HG02852 (cell line): Measurements from ENCODE around the gene PRSS16.
"Not testable (repeated sequence)": the region's sequence is repeated elsewhere in the genome, so short reads cannot be mapped to it uniquely, and the experiment has no call there.

Experiments
- ATAC-seq: cut with Tn5 transposase; IDR thresholded peaks from one replicate; pipeline ENCODE4 v1.9.1; 2021; ENCODE audit warnings: mild to moderate bottlenecking, moderate library complexity; ENCODE audit not compliant: unreplicated experiment

The PRSS16 gene

GRCh38 chr6:27247133-27247836, at the start of gene PRSS16:
TSS of gene PRSS16 (plus strand) at chr6:27247701. CDS start at chr6:27247738, 37 bp downstream.
- ATAC-seq = no peak

DNA sequence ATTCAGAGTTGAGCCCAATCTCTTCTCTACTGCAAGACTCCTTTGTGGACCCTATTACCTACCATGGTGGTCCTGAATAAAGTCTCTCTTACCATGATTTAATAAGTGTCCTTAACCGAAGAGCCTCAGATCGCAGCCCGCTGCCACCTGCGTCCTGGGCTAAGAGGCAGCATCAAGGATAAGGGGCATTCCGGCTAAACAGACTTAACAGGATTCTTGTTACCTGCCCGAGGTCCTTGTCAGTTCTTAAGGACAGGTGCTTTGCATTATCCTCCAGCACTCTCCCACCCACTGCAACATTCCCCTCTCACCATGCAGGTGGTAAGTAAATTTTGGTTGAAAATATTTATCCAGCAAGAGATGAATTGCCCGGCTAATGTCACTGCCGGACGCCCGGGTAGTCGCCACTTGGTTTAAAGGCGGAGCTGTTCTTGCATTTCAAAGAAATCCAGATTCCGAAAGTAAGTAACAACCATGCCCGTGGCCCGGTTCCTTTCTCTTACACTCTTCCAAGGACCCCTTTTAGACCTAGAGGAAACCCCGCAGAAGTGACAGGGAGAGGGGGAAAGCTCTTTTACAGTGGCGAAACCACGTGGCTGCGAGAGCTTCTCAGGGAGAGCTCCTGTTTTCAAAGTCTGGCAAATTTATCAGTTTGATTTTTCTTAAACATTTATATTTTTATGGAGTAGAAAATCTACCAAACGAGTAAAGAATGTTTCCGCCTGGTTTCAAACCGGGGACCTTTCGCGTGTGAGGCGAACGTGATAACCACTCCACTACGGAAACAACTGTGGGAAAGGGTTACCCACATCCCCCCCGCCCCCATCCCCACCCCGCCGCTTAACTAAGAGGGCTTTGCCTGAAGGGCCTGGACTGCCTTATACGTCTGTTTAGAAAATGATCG, 41.9 kb upstream of the PRSS16 start:
- no peak for ATAC-seq

DNA sequence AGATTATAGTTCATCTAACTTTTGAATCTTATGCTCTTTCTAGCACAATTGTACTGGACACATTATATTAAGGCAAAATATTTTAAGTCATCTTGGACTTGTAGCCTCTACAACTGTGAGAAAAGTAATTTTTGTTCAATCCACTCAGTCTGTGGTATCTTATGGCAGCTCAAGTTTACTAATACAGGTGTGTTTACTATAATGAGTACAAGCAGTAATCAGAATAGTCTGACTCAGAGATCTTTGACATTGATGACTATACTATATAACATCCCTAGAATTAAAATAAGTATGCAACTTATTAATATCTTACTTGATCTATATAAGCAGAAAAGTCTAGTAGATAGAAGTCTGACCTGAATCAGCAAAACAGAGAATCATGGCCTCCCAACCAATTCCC, 40.7 kb upstream of the PRSS16 start:
- no peak for ATAC-seq

DNA sequence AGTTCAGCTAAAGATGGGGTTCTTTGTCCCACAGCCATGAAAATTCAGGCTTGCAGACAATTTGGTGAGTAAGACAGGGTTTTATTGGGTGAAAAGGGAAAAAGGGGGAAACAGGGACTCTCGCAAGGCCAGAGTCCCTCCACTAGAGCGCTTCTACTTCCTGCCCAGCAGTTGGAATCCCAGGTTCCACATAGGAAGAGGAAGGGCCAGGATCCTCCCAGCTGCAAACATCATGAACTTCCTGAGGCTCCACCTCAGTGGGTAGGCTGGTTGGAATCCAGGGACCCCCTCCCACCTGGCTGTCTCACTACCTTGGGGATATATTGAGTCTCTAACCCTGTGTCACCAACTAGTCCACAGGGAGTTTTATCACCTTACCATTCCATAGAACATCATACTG, 39.5 kb upstream of the PRSS16 start:
- no peak for ATAC-seq

DNA sequence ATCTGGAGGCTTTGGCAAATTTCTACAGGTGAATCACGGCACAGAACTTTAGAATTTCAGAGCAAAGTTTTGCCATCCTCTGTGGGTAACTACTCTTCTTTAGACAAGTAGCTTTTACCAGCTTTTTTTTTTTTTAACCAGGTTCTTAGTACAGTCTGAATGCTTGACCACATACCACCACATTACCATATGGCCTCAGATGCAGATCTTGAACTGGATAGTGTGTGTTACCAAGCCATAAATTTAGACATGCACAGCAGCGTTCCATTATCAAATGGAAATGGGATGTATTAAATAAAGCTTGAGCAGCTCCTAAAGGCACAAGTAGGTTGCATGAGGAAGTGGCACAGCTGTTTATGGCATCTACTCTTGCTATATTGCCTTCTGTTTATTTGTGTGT, 38.3 kb upstream of the PRSS16 start:
- no peak for ATAC-seq

- ATAC-seq = no peak
These were observed 37.7 kb upstream of the PRSS16 start for GRCh38 chr6:27209659-27210269.

- ATAC-seq = not testable (repeated sequence)
These were observed 34.4 kb upstream of the PRSS16 start for GRCh38 chr6:27213091-27213517.

GRCh38 chr6:27213544-27214125, 33.9 kb upstream of the PRSS16 start:
- ATAC-seq = no peak

DNA sequence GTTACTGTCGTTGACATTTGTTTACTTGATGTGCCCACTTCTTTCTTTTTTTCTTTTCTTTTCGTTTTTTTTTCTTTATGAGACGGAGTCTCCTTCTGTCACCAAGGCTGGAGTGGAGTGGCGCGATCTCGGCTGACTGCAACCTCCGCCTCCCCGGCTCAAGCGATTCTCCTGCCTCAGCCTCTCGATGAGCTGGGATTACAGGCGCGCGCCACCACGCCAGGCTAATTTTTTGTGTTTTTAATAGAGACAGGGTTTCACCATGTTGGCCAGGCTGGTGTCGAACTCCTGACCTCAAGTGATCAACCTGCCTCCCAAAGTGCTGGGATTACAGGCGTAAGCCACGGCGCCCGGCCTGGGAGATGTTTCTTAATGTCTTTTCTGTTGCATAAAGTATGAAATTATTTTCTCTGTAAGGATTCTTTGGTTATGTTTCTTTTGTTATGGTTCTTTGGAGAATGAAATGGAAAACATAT, 33.3 kb upstream of the PRSS16 start:
- ATAC-seq = no peak

- no peak for ATAC-seq
These were observed 30.6 kb upstream of the PRSS16 start for GRCh38 chr6:27216874-27217273.

DNA sequence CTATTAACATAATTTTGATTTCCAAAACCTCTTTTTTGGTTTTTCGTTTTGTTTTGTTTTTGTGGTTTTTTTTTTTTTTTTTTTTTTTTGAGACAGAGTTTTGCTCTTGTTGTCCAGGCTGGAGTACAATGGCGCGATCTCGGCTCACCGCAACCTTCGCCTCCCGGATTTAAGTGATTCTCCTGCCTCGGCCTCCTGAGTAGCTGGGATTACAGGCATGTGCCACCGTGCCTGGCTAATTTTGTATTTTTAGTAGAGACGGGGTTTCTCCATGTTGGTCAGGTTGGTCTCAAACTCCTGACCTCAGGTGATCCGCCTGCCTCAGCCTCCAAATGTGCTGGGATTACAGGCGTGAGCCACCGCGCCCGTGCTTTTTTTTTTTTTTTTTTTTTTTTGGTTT, 24.5 kb upstream of the PRSS16 start:
- ATAC-seq = not testable (repeated sequence)

DNA sequence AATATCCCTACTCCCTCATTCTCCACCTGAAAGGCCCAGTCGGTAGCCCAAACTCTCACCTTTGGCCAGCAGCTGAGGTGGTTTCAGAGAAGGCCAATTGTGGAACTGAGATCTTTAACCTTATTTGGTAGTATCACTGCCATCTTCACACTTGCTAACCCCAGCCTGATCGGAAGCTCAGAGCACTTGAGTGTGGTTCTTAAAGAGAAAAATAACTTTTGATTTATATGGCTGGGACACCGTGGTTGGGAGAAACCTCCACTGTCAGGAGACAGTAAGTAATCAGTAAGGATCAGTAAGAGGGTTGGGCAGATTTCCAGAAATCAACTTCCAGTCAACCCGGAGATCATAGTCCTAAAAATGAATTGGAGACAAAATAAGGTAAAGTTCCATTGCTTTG, 22.8 kb upstream of the PRSS16 start:
- ATAC-seq = no peak

DNA sequence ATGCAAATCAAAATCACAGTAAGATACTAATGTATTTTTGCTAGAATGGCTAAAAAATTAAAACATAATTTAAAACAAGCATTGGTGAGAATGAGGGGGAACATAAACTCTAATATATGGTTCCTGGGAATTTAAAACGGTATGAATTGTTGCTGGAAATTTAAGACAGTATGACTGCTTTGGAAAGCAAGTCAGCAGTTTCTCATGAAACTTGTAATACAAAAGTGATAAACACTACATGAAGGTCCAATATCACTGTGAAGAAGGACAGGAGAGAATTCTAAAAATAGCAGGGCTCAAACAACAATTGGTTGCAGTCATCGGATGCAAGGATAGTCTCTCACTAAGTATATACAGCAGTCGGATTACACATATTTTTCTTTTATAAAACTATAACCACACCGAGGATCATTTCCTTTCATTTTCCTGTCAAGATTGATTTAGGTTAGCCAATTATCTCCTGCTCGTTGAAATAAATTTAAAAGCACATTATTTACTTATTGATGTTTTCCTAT, 18.5 kb upstream of the PRSS16 start:
- ATAC-seq = no peak

DNA sequence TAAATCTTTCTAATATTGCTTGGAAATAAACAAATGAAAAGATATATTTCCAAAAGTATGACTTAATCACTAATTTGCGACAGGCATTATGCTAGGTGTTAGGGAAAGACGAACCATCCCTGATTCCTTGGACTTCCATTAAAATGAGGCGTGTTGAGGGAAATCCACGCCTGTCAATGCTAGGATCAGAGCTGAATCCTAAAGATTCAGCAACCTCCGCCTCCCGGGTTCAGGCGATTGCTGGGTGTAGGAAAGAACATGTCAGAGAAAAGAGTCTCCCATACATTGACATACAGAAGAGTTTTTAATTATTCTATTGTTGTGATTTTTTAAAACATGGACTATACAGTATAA, 16.8 kb upstream of the PRSS16 start:
- ATAC-seq = no peak

GRCh38 chr6:27234576-27234975, 12.9 kb upstream of the PRSS16 start:
- no peak for ATAC-seq

DNA sequence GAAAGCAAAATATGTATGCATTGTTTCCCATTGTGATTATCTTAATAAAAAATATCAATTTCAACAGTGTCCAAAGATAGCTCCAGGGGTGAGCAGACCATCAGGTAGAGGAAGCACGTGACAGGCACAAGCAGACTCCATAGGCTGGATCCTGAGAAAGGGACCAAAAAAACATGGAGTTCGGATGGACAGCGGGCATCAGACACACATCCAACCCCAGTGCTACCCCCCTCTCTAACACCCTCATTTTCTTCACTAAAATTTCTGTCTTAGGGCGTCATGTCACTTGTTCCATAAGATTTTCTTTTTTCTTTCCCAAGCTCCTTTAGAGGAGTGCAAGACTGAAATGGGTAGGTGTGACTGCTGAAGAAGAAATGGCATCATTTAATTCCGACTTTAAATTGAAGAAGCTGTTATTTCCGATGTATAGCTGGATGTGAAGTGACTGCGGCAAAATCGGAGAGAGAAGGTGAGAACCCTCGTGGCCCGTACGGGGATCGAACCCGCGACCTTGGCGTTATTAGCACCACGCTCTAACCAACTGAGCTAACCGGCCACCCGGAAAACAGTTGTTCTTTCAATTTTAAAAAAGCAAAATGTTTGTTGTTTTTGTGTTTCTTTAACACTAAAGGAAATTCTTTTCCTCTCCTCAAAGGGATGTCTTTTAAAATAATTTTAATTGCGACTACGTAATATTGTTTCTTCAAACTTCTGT, 10.3 kb upstream of the PRSS16 start:
- no peak for ATAC-seq

DNA sequence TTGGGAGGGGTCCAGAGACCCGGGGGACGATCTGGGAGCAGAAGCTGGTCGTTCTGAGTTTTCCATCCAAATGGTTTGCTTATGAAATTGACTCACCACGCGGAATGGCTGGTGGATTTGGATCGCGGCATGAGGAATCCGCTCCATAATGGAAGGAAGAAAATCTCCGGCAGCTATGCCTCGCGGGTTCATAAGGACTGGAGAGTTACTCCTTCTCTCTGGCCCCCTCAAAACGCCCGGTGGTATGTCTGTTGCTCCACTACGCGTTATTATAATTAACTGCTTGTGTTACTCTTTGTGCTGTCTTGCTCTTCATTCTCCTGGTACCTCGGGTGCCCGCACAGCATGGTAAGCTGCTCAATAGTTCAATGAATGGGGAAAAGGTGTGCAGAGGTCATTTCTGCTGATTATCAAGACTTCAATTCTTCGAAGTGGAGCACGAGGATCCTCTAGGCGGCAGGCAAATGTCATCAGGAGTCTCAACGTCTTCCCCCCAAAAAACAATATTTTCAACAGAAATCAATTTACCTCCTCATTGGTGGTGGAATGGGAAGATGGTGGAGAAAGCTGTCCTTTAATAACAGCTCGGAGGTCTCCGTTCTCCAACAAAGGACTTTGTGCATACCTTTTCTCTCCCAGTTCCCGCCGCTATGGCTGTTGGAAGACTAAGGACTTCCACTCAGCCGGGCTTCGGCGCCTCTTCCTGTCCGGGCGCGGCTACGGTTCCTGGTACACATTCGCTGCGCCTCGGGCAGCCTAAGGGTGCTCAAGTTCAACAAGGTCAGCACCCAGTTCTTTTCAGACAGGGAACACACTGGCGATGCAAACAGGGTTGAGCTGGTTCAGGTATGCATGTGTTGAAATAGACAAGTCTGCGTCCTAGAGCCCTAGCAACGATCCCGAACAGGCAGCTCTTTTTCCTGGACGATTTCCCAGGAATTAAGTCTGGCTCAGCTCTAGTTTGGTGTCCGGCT, 9.2 kb upstream of the PRSS16 start:
- ATAC-seq = no peak

- no peak for ATAC-seq
These were observed 8.2 kb upstream of the PRSS16 start for GRCh38 chr6:27239258-27239657.

- no peak for ATAC-seq
These were observed 6.1 kb upstream of the PRSS16 start for GRCh38 chr6:27241443-27241842.
